Skeletal muscle satellite cell (primary cell): ENCODE data around the gene KLF13.

Source experiments
- H3K27me3 ChIP-seq: 2 replicates; pipeline ENCODE4 v1.7.0; 2013; ENCODE audit warnings: low read length; ENCODE audit not compliant: control insufficient read depth, insufficient read depth
- H3K36me3 ChIP-seq: 2 replicates; pipeline ENCODE4 v1.7.0; 2013; ENCODE audit warnings: mild to moderate bottlenecking, control low read depth, low read length; ENCODE audit not compliant: insufficient read depth
- H3K4me1 ChIP-seq: 2 replicates; pipeline ENCODE4 v1.7.0; 2013; ENCODE audit warnings: low read length; ENCODE audit not compliant: control insufficient read depth, insufficient read depth
- H3K4me2 ChIP-seq: 2 replicates; pipeline ENCODE4 v1.7.0; 2013; ENCODE audit warnings: mild to moderate bottlenecking, low read length
- H3K4me3 ChIP-seq: 2 replicates; pipeline ENCODE4 v1.7.0; 2013; ENCODE audit warnings: low read length
- H3K9ac ChIP-seq: 2 replicates; pipeline ENCODE4 v1.7.0; 2013; ENCODE audit warnings: mild to moderate bottlenecking, low read depth, low read length, moderate library complexity
- H3K9me3 ChIP-seq: replicated peaks from 2 replicates; pipeline ENCODE4 v1.7.0; 2013; ENCODE audit warnings: mild to moderate bottlenecking, control low read depth, low read length

Gene KLF13

GRCh38 chr15:31365032-31365654, 38.5 kb downstream of the KLF13 start:
- H3K4me3 ChIP-seq: peak overlapping the region; percentile 50
- no peaks in the 10 kb centered on the region for H3K36me3 ChIP-seq
- no peaks in the 10 kb centered on the region for H3K27me3 ChIP-seq
- no peak overlapping the region for H3K9ac ChIP-seq
- peaks cover 26% of the 10 kb centered on the region for H3K4me1 ChIP-seq
- H3K4me2 ChIP-seq: peak overlapping the region; percentile 75
- H3K9me3 ChIP-seq: no peaks in the 10 kb centered on the region

GRCh38 chr15:31365655-31366127, 39.1 kb downstream of the KLF13 start:
- H3K36me3 ChIP-seq: no peaks in the 10 kb centered on the region
- H3K9ac ChIP-seq: peak overlapping the region; percentile 43
- H3K4me2 ChIP-seq: peak overlapping the region; percentile 75
- no peaks in the 10 kb centered on the region for H3K27me3 ChIP-seq
- H3K9me3 ChIP-seq: no peaks in the 10 kb centered on the region
- peak overlapping the region; percentile 51 for H3K4me3 ChIP-seq
- peaks cover 27% of the 10 kb centered on the region for H3K4me1 ChIP-seq

- peaks cover 26% of the 10 kb centered on the region for H3K4me1 ChIP-seq
Measured at GRCh38 chr15:31366169-31366734, 39.6 kb downstream of the KLF13 start.

DNA sequence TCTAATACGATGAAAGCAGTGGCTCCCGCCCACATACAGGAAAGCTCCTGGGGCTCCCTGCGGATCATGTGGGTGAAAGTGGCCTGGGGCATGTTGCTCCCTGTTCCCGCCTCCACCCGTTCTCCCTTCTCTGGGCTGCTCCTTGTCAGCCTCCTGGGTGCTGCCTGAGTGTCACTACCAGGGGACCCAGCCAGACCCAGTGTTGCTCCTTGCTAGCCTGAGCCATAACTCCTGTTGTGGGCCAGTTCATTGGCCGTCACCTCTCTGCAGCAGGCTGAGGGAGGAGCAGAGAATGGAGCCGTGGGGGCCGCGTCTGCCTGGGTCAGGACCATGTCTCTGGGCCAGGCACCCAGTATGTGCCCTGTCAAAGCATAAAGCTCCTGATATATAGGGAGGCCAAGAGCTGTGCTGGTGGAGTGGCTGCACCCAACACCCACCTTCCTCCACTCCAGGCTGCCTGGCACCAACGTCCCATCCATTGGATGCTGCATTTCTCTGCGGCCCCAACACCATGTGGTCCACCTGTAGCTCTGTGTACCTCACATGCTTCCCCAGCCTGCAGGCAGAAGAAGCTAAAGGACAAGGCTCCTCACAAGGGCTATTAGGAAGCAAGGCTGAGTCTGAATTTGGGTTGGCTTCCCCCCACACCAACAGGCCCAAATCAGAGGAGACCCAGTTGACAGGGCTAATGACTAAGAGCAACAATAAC, 40.5 kb downstream of the KLF13 start:
- no peak overlapping the region for H3K4me3 ChIP-seq

More at GRCh38 chr15:31366169-31366734, 39.6 kb downstream of the KLF13 start:
- no peaks in the 10 kb centered on the region for H3K36me3 ChIP-seq
- H3K4me2 ChIP-seq: peak overlapping the region; percentile 64
- H3K9me3 ChIP-seq: no peaks in the 10 kb centered on the region
- peak overlapping the region; percentile 51 for H3K4me3 ChIP-seq
- peak overlapping the region; percentile 43 for H3K9ac ChIP-seq
- no peaks in the 10 kb centered on the region for H3K27me3 ChIP-seq

GRCh38 chr15:31367730-31368344, 41.2 kb downstream of the KLF13 start:
- Histone ChIP-seq H3K9me3 (no peaks in the 10 kb centered on the region), H3K4me3 (no peak overlapping the region), H3K9ac (no peak overlapping the region), H3K27me3 (no peaks in the 10 kb centered on the region), H3K4me2 (no peak overlapping the region), H3K36me3 (no peaks in the 10 kb centered on the region), H3K4me1 (peaks cover 28% of the 10 kb centered on the region)

More for the DNA sequence above, 40.5 kb downstream of the KLF13 start:
- Histone ChIP-seq H3K4me1 (peaks cover 22% of the 10 kb centered on the region), H3K9ac (no peak overlapping the region), H3K36me3 (no peaks in the 10 kb centered on the region), H3K4me2 (no peak overlapping the region), H3K27me3 (no peaks in the 10 kb centered on the region), H3K9me3 (no peaks in the 10 kb centered on the region)

- no peak overlapping the region for H3K9ac ChIP-seq
- no peak overlapping the region for H3K4me3 ChIP-seq
- peaks cover 30% of the 10 kb centered on the region for H3K4me1 ChIP-seq
- H3K27me3 ChIP-seq: no peaks in the 10 kb centered on the region
- H3K9me3 ChIP-seq: no peaks in the 10 kb centered on the region
- H3K4me2 ChIP-seq: no peak overlapping the region
- peaks cover 6% of the 10 kb centered on the region for H3K36me3 ChIP-seq
Measured at GRCh38 chr15:31369727-31370126, 43.1 kb downstream of the KLF13 start.

DNA sequence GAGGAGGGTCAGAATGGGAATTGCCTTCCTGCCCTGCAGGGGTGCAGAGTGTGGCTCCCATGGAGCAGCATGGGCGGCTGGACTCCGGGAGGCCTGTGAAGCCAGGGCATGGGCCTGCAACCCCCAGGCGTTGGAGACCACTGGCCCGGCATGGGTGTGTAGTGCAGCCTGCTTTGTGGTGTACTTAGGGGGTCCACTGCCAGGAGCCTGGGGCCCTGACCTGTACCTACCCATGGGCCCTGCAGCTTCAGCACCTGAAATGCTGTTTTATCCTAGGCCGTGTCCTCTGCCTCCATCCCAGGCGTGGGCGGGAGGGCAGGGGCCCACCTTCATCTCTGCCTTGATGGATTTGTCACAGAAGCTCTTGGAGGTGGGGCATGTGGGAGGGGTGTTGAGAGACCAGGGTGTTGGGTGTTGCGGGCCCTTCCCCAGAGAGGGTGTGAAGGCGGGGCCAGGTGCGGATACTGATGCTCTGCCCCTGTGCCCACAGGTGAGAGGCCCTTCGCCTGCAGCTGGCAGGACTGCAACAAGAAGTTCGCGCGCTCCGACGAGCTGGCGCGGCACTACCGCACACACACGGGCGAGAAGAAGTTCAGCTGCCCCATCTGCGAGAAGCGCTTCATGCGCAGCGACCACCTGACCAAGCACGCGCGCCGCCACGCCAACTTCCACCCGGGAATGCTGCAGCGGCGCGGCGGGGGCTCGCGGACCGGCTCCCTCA, 45.0 kb downstream of the KLF13 start:
- Histone ChIP-seq H3K9ac (no peak overlapping the region), H3K27me3 (no peaks in the 10 kb centered on the region), H3K4me3 (no peak overlapping the region), H3K4me2 (no peak overlapping the region), H3K4me1 (peaks cover 12% of the 10 kb centered on the region), H3K36me3 (peaks cover 8% of the 10 kb centered on the region), H3K9me3 (no peaks in the 10 kb centered on the region)

DNA sequence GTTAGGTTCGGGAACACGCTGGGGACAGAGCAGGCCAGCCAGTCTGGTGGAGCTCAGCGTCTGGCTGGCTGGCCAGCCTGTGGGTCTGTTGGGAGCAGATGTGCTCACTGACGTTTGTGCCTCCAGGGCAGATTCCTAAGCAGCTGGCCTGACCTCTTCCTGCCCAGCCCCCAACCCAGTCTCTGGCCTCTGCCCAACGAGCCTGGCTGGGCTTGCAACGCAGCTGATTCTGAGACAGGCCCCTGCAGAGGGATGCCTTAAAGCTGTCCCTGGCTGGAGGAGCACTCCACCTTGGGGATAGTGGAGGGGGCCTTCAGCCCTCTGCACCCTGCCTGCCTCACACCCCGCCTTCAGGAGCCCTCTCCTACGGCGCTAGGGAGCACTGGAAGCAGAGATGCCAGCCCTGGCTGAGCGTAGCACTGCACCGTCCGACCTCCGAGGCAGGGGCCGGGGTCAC, 46.0 kb downstream of the KLF13 start:
- H3K9me3 ChIP-seq: no peaks in the 10 kb centered on the region
- peaks cover 8% of the 10 kb centered on the region for H3K36me3 ChIP-seq
- no peak overlapping the region for H3K4me3 ChIP-seq
- H3K4me2 ChIP-seq: no peak overlapping the region
- H3K4me1 ChIP-seq: peaks cover 11% of the 10 kb centered on the region
- no peak overlapping the region for H3K9ac ChIP-seq
- H3K27me3 ChIP-seq: no peaks in the 10 kb centered on the region

DNA sequence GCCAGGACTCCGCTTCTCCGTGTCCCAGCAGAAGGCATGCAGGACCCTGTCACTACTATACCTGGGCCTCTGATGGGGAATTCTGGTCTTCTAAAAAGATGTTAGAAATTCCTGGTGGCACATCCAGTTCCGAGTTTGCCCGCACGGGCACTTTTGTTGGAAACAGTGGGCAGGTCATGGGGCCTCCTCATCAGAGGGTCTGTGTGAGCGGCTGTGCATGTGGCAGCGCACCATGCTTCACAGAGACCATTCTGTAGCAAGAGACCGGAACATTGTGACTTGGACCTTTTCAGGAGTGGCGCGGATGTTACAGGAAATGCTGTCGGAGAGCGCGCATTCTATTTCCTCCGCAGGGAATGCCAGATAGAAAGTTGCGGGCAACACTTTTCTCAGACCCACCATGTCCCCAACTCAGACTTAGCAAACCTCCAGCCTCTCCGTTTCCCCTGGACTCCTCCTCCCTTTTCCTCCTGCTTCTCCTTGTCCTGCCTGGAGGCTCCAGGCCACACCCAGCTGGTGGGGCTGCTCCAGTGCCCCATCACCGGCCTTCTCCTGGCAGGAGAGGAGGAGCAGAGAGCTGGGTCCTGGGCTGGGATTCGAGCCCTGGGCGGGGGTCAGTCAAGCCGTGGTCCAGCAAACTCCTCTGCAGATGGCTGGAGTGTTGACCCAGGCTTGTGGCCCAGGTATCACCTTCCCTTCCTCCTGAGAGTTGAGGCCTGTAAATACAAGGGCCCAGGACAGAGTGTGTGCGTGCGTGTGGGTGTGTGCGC, 46.6 kb downstream of the KLF13 start:
- Histone ChIP-seq H3K27me3 (no peaks in the 10 kb centered on the region), H3K4me3 (no peak overlapping the region), H3K9ac (no peak overlapping the region), H3K4me1 (peaks cover 11% of the 10 kb centered on the region), H3K36me3 (peaks cover 8% of the 10 kb centered on the region), H3K9me3 (no peaks in the 10 kb centered on the region), H3K4me2 (no peak overlapping the region)

DNA sequence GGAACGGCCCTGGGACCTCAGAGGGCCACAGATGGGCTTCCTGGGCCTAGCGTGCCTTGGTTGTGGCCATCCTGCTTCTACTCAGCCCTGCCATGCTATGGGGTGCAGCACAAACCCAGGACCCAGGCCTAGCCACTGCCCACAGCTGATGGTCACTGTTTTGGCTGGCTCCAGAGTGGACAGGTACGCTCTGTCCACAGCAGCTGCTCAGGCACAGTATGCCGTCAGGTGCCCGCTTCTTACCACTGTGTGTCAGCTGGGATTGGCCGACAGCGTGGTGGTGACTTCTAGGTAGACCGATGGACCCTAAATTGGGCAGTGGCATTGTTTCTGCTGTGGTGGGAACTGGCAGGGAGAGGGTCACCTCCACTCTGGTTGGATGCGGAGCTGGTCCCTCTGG, 47.3 kb downstream of the KLF13 start:
- Histone ChIP-seq H3K4me1 (peaks cover 11% of the 10 kb centered on the region), H3K9me3 (no peaks in the 10 kb centered on the region), H3K9ac (no peak overlapping the region), H3K27me3 (no peaks in the 10 kb centered on the region), H3K4me2 (no peak overlapping the region), H3K4me3 (no peak overlapping the region), H3K36me3 (peaks cover 8% of the 10 kb centered on the region)
